SKM-1 treated with dmso at 0.1 percent for 144 hours (cell line): ENCODE measurements around the gene P2RY11.

Source experiments
- DNase-seq: peaks from one replicate; lab custom pipeline; 2025; ENCODE audit not compliant: unreplicated experiment; lab: John Stamatoyannopoulos, UW

Gene P2RY11

DNA sequence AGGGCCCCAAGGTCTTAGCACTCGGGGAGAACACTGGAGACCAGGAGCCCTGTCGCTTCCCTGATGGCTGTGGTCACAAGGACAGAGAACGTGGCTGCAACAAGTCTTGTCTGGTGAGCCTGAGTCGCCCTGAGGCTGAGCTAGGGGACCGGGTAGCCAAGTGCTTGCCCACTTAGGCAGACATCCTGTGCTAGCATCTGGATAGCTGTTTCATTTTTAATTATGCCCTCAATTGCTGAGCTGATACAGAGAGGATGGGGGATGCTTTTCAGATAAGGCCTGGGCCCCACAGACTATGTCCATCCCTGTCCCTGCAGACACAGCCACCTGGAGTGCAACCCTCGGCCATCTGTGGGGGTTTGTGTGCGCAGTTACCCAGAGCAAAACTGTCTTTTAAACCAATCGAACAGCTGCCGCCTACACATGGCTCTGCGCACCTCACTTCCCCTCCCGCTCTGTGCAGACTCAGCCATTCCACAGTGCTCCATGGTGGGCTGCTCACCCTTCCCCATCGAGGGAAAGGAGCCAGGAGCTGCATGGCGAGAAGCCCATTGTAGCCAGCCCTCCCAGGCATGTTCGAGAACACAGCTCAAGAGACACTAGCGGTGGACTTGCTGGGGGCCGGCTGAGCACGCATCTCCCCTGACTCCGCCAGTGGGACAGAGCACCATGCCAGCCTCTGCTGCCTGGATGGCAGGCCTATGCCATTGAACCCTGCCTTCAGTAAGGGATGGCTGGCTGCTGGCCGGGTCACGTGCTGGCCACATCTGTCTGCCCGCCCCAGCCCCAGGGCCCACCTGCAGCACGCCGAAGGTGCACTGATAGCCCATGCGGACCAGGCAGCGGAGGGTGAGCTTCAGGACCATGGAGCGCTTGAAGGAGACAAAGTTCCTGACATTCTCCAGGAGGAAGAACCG, 27.6 kb downstream of the P2RY11 start:
- no peak for DNase-seq

DNA sequence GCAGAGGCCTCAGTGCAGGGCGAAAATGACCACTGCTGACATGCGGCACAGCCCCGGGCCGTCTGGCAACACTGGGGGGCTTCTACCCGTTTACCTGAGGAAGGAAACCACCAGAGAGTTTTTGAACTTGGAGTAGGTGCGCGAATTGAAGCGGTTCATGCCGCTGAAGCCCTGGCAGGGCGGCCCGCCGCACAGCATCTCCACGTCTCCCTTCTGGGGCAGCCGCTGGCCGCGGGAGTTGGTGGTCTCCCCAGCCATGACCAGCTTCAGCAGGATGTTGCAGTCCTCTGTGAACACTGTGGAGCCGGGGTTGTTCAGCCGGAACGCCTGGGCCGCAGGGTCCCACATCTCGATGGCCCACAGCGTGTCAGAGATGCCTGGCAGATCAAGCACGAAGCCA, 28.5 kb downstream of the P2RY11 start:
- no peak for DNase-seq

DNA sequence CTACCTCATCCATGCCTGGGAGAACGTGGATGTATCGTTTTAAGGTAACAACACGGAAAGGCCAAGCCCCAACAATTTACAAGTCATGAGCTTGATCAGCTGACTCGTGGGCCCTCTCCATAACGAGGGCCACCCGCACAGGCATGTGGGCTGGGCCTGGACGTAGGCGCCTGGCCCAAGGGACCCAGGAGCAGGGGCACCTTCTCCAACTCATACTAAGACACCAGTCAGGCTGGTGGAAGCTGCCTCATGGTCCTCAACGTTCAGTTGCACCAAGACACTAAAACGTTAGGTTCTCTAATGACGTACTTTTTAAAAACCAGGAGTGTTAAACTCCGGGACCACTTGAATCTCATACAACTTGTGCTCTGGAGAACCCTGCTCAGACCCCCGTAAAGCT, 30.0 kb downstream of the P2RY11 start:
- DNase-seq = no peak

- DNase-seq = no peak
These were observed 30.5 kb downstream of the P2RY11 start for GRCh38 chr19:10141973-10142372.

DNA sequence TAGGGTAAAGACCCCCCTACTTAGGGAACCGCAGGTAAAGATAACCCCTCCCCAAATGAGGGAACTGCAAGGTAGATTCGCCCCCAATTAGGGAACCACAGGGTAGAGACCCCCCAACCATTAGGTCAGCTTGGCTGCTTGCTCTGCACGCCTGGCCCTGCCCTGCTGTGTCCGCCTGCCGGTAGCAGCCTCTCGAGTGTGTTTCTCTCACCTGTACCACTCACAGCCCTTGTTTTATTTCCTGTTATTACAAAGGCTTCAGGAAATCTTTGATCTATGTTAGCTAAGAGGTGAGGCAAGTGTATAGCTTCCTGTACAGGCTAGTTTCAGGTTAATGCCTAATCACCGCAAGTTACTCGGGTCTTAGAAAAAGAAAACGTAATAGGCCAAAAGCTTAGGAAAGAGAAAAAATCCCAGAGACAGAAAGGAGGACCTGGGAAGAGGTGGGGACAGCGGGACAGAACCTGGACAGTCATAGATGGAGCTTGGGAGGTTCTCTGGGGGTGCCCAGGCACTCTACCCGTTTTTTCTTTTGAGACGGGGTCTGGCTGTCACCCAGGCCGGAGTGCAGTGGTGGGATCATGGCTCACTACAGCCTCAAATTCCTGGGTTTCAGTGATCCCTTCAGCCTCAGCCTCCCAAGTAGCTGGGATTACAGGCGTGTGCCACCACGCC, 31.3 kb downstream of the P2RY11 start:
- DNase-seq = no peak

- no peak for DNase-seq
These were observed 32.2 kb downstream of the P2RY11 start for GRCh38 chr19:10143681-10144080.

DNA sequence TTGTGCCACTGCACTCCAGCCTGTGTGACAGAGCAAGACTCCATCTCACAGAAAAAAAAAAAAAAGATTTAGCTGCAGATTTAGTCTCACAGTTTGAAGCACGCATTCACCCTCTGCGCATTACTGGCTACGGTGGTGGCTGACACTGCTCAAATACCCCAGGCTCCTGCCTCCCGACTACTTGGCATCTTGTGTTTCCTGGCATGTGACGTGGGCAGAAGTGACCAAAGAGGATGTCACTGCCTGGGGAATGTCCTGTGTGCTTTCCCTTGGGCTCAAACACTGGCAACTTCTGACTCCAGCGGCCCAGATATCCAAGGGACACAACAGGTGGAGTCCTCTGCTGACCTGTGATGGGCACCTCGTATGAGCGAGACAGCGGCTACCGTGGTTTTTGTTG, 32.9 kb downstream of the P2RY11 start:
- DNase-seq = no peak

GRCh38 chr19:10145031-10145430, 33.5 kb downstream of the P2RY11 start:
- DNase-seq = no peak

DNA sequence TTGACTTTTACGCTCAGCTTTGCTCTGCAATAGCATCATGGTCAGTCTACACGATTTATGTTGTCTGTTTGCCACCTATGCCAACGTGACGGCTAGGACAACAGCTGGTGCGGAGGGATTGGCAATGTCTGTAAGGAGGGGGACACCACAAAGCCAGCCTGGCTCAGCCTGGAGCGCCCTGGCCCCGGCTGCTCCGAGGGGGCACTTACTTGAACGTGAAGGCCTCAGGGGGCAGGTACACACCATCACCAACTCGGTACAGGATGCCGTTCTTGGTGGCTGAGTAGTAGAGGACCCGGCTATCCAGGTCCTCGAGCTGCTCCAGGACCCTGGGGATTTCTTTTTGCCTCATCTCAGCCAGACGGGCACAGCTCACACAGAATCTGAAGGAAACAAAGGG, 34.6 kb downstream of the P2RY11 start:
- DNase-seq = no peak

GRCh38 chr19:10149427-10149826, 37.9 kb downstream of the P2RY11 start:
- no peak for DNase-seq

DNA sequence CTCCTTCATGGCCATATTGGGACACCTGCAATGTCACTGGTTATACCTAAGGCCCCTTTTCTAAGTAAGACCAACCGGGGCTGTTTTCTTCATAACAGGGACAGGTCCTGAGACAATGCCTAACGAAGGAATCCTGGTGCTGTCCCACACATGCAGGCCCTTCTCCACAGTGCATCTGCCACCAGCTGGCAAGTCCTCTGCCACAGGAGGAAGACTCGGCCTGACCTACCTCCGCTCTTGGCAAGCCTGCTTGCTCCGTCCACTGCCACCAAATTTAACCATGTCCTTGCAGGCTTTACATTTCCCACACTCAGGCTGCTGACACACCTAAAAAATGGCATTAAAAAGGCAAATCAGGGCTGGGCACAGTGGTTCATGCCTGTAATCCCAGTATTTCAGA, 40.0 kb downstream of the P2RY11 start:
- no peak for DNase-seq

DNA sequence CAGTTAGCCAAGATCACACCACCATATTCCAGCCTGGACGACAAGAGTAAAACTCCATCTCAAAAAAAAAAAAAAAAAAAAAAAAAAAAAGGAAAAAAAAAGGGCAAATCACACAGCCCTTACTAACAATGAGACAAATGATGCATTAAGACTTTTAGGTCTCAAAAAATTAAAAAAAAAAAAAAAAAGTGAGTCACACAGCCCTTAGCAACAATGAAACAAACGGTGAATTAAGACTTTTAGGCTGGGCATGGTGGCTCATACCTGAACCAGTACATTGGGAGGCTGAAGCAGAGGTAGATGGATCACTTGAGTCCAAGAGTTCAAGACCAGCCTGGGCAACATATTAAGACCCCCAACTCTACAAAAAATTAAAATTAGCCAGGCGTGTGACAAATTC, 40.6 kb downstream of the P2RY11 start:
- no peak for DNase-seq

DNA sequence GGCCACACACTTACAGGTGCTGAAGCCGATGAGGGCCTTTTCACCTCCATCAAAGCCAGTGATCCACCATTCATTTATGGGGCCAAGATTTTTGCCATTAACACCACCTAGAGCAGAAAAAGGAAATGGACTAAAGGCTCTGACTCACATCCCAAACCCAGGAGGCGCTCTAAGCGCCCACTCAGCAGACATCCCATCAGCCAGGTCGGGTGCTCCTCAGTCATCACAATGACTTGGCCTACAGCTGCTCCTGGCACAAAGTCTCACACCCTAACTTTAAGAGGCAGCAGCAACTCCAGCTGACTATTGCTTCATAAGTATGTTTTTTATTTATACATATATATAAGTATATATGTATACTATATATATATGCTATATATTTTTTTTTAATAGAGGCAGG, 44.3 kb downstream of the P2RY11 start:
- DNase-seq = no peak

GRCh38 chr19:10158071-10158470, 46.6 kb downstream of the P2RY11 start:
- no peak for DNase-seq

GRCh38 chr19:10158485-10158884, 47.0 kb downstream of the P2RY11 start:
- no peak for DNase-seq

DNA sequence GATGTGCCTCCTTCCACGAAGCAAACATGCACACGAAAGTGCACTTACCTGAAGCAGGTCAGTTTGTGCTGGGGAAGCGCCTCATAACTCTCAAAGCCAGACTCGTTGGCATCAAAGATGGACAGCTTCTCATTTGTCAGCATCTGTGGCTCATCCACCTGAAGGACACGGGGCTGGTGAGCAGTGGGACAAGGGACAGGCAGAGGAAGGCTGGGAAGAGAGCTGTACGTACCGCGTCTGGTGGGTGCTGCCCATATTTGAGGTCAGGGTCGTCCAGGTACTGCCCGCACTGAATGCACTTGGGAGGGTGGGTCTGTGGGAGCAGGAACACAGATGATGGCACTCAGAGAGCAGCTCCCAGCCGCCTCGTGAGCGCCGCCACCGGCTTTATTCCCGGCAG, 48.1 kb downstream of the P2RY11 start:
- no peak for DNase-seq

GRCh38 chr19:10163536-10163935, 52.0 kb downstream of the P2RY11 start:
- no peak for DNase-seq
